Panc1 (cell line): Measurements from ENCODE around the gene UBTD2. TPM values are rescaled to one million over a fixed set of nuclear protein-coding genes. Genes with fewer than 3 reads are reported as not detected.
"Not testable (repeated sequence)": the region's sequence is repeated elsewhere in the genome, so short reads cannot be mapped to it uniquely, and the experiment has no call there.

Experiments
- ATAC-seq: fragments of 200-7000 bp; cut with Tn5 transposase; 2 replicates; pipeline ENCODE4 v1.9.1; 2020; ENCODE audit warnings: mild to moderate bottlenecking, moderate library complexity
- BruUV-seq: library from RNA; stranded (reverse); fragments of 400-500 nt; replicated peaks from 2 replicates; lab custom pipeline; 2021; lab: Mats Ljungman, UMichigan
- CTCF ChIA-PET: fragments of 300-600 bp; sonication (Branson Sonifier 250); formaldehyde crosslinking; loops from one replicate; lab custom pipeline; 2022; ENCODE audit warnings: antibody characterized with exemption; lab: Charles Lee
- POLR2A ChIA-PET: fragments of 300-600 bp; sonication (Branson Sonifier 250); formaldehyde crosslinking; loops from one replicate; lab custom pipeline; 2022; ENCODE audit warnings: antibody characterized with exemption; lab: Charles Lee
- DNase-seq: peaks from one replicate; pipeline ENCODE4 v3.0.0-alpha.2; 2010; ENCODE audit warnings: low read depth, low spot score
- H3K27ac ChIP-seq: 2 replicates; pipeline ENCODE4 v1.5.1; 2011; ENCODE audit warnings: mild to moderate bottlenecking, low read length, inconsistent platforms
- H3K27me3 ChIP-seq: fragments of 200-500 bp; sonication (Bioruptor generic); 2 replicates; pipeline ENCODE4 v1.6.0; 2014; ENCODE audit warnings: low read length, inconsistent platforms; ENCODE audit not compliant: control insufficient read depth, insufficient read depth
- H3K36me3 ChIP-seq: fragments of 200-500 bp; sonication (Bioruptor generic); 2 replicates; pipeline ENCODE4 v1.5.1; 2014; ENCODE audit warnings: inconsistent platforms, mild to moderate bottlenecking, low read length, moderate library complexity; ENCODE audit not compliant: control insufficient read depth, insufficient read depth
- H3K4me1 ChIP-seq: 2 replicates; pipeline ENCODE4 v1.5.1; 2011; ENCODE audit warnings: inconsistent platforms, mild to moderate bottlenecking, low read length, moderate library complexity; ENCODE audit not compliant: control insufficient read depth, insufficient read depth
- H3K4me3 ChIP-seq, 2 experiments: 2 replicates each; pipeline ENCODE4 v1.5.1; 2011 to 2012; ENCODE audit warnings: low read depth in 2 of 2, low read length in 2 of 2, mild to moderate bottlenecking in 2 of 2, inconsistent platforms in 1 of 2, moderate library complexity in 1 of 2
- H3K9me3 ChIP-seq: fragments of 200-500 bp; sonication (Bioruptor generic); 2 replicates; pipeline ENCODE4 v1.5.1; 2014; ENCODE audit warnings: low read depth, mild to moderate bottlenecking, inconsistent platforms, low read length, moderate library complexity; ENCODE audit not compliant: control insufficient read depth, insufficient read depth
- CTCF ChIP-seq: fragments of 450-650 bp; IDR thresholded peaks from 2 replicates; pipeline ENCODE4 v1.5.1; 2017; ENCODE audit warnings: mild to moderate bottlenecking
- POLR2AphosphoS5 ChIP-seq: IDR thresholded peaks from 2 replicates; pipeline ENCODE4 v1.6.1; 2012; ENCODE audit warnings: mild to moderate bottlenecking, low read depth, low read length, moderate library complexity
- REST ChIP-seq, 2 experiments: IDR thresholded peaks; 2 replicates each; pipeline ENCODE4 v1.6.1; 2011 to 2012; ENCODE audit warnings: low read depth in 2 of 2, control low read depth in 1 of 2, low read length in 1 of 2, mild to moderate bottlenecking in 1 of 2, moderate library complexity in 1 of 2; ENCODE audit not compliant: insufficient read depth in 1 of 2
- SIN3A ChIP-seq: IDR thresholded peaks from 2 replicates; pipeline ENCODE4 v1.6.1; 2012; ENCODE audit warnings: low read depth, mild to moderate bottlenecking, low read length, moderate library complexity, borderline replicate concordance; ENCODE audit not compliant: insufficient read depth
- TCF7L2 ChIP-seq: IDR thresholded peaks from 2 replicates; pipeline ENCODE4 v1.6.1; 2011; ENCODE audit warnings: mild to moderate bottlenecking, low read depth, low read length, inconsistent platforms
- in situ Hi-C: cut with HindIII; loops from 2 replicates; pipeline ENCODE4 v1.10.0; 2016; ENCODE audit warnings: low sequenced_read_pairs, low pct_unique_long_range_greater_than_20kb
- intact Hi-C: fragments of 100-400 bp; cut with micrococcal nuclease; formaldehyde crosslinking; loops from one replicate; pipeline ENCODE4 v1.10.0; 2022; ENCODE audit not compliant: unreplicated experiment
- total RNA-seq: library from RNA; stranded (reverse); gene quantifications from one replicate; pipeline ENCODE4 v1.2.1, GENCODE V29; 2021; ENCODE audit not compliant: unreplicated experiment

Gene UBTD2
- total RNA-seq, 1 experiment from 2014 or later: 32.5 TPM

- Histone ChIP-seq H3K27me3 (no peaks in the 10 kb centered on the region), H3K36me3 (peaks cover 10% of the 10 kb centered on the region), H3K4me3 (no peak overlapping the region), H3K27ac (no peak overlapping the region), H3K4me1 (no peaks in the 10 kb centered on the region), H3K9me3 (no peaks in the 10 kb centered on the region)
- in situ Hi-C loops: no loop called here
- ChIA-PET POLR2A (interaction anchor here (0.8 kb wide), 1 partner anchor 121 kb away, joined by 3 read pairs; no protein-coding TSS in a partner anchor), CTCF (no interaction called here)
- no peak for DNase-seq
- ATAC-seq: no peak
- intact Hi-C loops: no loop called here
- no peak for TF ChIP-seq REST (IDR thresholded peaks at IDR 0.05; ENCODE audit: insufficient read depth in 1 of 2, low read depth in 2 of 2, low read length in 1 of 2)
- no peak for TF ChIP-seq TCF7L2
- no peak for TF ChIP-seq CTCF
- TF ChIP-seq SIN3A: no peak
- no peak for TF ChIP-seq POLR2AphosphoS5
- no TSS peak for BruUV-seq
Measured at GRCh38 chr5:172207511-172207910, 76.1 kb downstream of the UBTD2 start.

GRCh38 chr5:172205984-172206383 is 77.6 kb downstream of the UBTD2 start:
- H3K36me3 ChIP-seq, POLR2A ChIA-PET, BruUV-seq, H3K27me3 ChIP-seq, CTCF ChIA-PET, H3K9me3 ChIP-seq, intact Hi-C loops, H3K4me3 ChIP-seq, in situ Hi-C loops, H3K4me1 ChIP-seq, ATAC-seq, DNase-seq, H3K27ac ChIP-seq: not testable (repeated sequence)

- Histone ChIP-seq H3K4me1 (peaks cover 3% of the 10 kb centered on the region; the same call in 1 of the 2 replicates), H3K27ac (no peak overlapping the region), H3K27me3 (no peaks in the 10 kb centered on the region), H3K4me3 (no peak overlapping the region), H3K36me3 (no peaks in the 10 kb centered on the region), H3K9me3 (no peaks in the 10 kb centered on the region)
- intact Hi-C loops (no loop called here), in situ Hi-C loops (no loop called here)
- POLR2A ChIA-PET: interaction anchor here (0.7 kb wide), 1 partner anchor 88 kb away, joined by 7 read pairs; no protein-coding TSS in a partner anchor
- no peak for ATAC-seq
- no TSS peak for BruUV-seq
- TF ChIP-seq TCF7L2 (no peak), REST (IDR thresholded peaks at IDR 0.05; ENCODE audit: insufficient read depth in 1 of 2, low read depth in 2 of 2, low read length in 1 of 2) (no peak), POLR2AphosphoS5 (no peak), SIN3A (no peak), CTCF (no peak)
- DNase-seq: no peak
- CTCF ChIA-PET: no interaction called here
Measured at GRCh38 chr5:172200476-172200875, 83.1 kb downstream of the UBTD2 start.
